Right atrium auricular region (tissue), 2 donors: Measurements from ENCODE around the gene VPS16. TPM values are rescaled to one million over a fixed set of nuclear protein-coding genes. Genes with fewer than 3 reads are reported as not detected.

Experiments used
- DNase-seq: peaks from one replicate; pipeline ENCODE4 v3.0.0-alpha.2; 2019; ENCODE audit warnings: low spot score
- H3K27ac ChIP-seq, 2 donors: fragments of 200-600 bp; sonication (generic); 1 replicate in 1 of 2; 2 replicates in 1 of 2; pipeline ENCODE4 v1.5.1; 2016 to 2019
- H3K27me3 ChIP-seq, 2 donors: fragments of 200-600 bp; sonication (generic); one replicate each; pipeline versions ENCODE4 v1.5.1 to v1.6.0; 2017 to 2019
- H3K36me3 ChIP-seq: fragments of 200-600 bp; sonication (generic); one replicate; pipeline ENCODE4 v1.5.1; 2016
- H3K4me1 ChIP-seq, 2 donors: fragments of 200-600 bp; sonication (generic); one replicate each; pipeline versions ENCODE4 v1.5.1 to v1.6.0; 2017 to 2019
- H3K4me3 ChIP-seq, 2 donors: fragments of 200-600 bp; sonication (generic); 1 replicate in 1 of 2; 2 replicates in 1 of 2; pipeline ENCODE4 v1.5.1; 2017 to 2019; ENCODE audit warnings: mild to moderate bottlenecking in 1 of 2, moderate library complexity in 1 of 2
- H3K9me3 ChIP-seq, 2 donors: fragments of 200-600 bp; sonication (generic); one replicate each; pipeline ENCODE4 v1.5.1; 2019
- CTCF ChIP-seq, 2 donors: fragments of 200-600 bp; sonication (generic); IDR thresholded peaks; one replicate each; pipeline ENCODE4 v1.5.1; 2019; ENCODE audit warnings: antibody characterized with exemption in 2 of 2
- total RNA-seq, 2 donors: library from RNA; depleted of rRNA; stranded (reverse); fragments of >200 nt; gene quantifications; one replicate each; pipeline ENCODE4 v1.1.0, GENCODE V29; 2016

The VPS16 gene
- total RNA-seq, 2 donors from 2014 or later: 12.8 to 16.4 TPM

- no peak overlapping the region for H3K27ac ChIP-seq
- no peaks in the 10 kb centered on the region for H3K9me3 ChIP-seq
- no peaks in the 10 kb centered on the region for H3K27me3 ChIP-seq
- H3K4me1 ChIP-seq: peaks cover 0 to 16% of the 10 kb centered on the region in 2 donors
- no peaks in the 10 kb centered on the region for H3K36me3 ChIP-seq
- H3K4me3 ChIP-seq: no peak overlapping the region
- no peak for DNase-seq
- TF ChIP-seq CTCF (IDR thresholded peaks at IDR 0.05): no peak
Measured at GRCh38 chr20:2887715-2888114, 47.2 kb downstream of the VPS16 start.

- H3K4me3 ChIP-seq: no peak overlapping the region
- no peaks in the 10 kb centered on the region for H3K27me3 ChIP-seq
- peaks cover 0 to 19% of the 10 kb centered on the region in 2 donors for H3K4me1 ChIP-seq
- TF ChIP-seq CTCF (IDR thresholded peaks at IDR 0.05): no peak
- H3K36me3 ChIP-seq: no peaks in the 10 kb centered on the region
- no peak overlapping the region for H3K27ac ChIP-seq
- DNase-seq: no peak
- H3K9me3 ChIP-seq: no peaks in the 10 kb centered on the region
Measured at GRCh38 chr20:2888224-2888955, 47.8 kb downstream of the VPS16 start.

GRCh38 chr20:2889209-2889608, 48.7 kb downstream of the VPS16 start:
- no peak for TF ChIP-seq CTCF (IDR thresholded peaks at IDR 0.05)

GRCh38 chr20:2889797-2890196, 49.3 kb downstream of the VPS16 start:
- peaks cover 0 to 22% of the 10 kb centered on the region in 2 donors for H3K4me1 ChIP-seq
- H3K27ac ChIP-seq: no peak overlapping the region
- H3K9me3 ChIP-seq: no peaks in the 10 kb centered on the region
- H3K27me3 ChIP-seq: no peaks in the 10 kb centered on the region
- no peak for DNase-seq
- no peaks in the 10 kb centered on the region for H3K36me3 ChIP-seq
- no peak overlapping the region for H3K4me3 ChIP-seq
- TF ChIP-seq CTCF (IDR thresholded peaks at IDR 0.05): no peak

More at GRCh38 chr20:2889209-2889608, 48.7 kb downstream of the VPS16 start:
- no peaks in the 10 kb centered on the region for H3K36me3 ChIP-seq
- H3K4me3 ChIP-seq: no peak overlapping the region
- peaks cover 0 to 22% of the 10 kb centered on the region in 2 donors for H3K4me1 ChIP-seq
- DNase-seq: no peak
- no peaks in the 10 kb centered on the region for H3K27me3 ChIP-seq
- H3K9me3 ChIP-seq: no peaks in the 10 kb centered on the region
- no peak overlapping the region for H3K27ac ChIP-seq

GRCh38 chr20:2890742-2891141, 50.2 kb downstream of the VPS16 start:
- DNase-seq: no peak
- no peak overlapping the region for H3K4me3 ChIP-seq
- H3K27me3 ChIP-seq: no peaks in the 10 kb centered on the region
- no peaks in the 10 kb centered on the region for H3K9me3 ChIP-seq
- no peaks in the 10 kb centered on the region for H3K36me3 ChIP-seq
- peaks cover 0 to 22% of the 10 kb centered on the region in 2 donors for H3K4me1 ChIP-seq
- H3K27ac ChIP-seq: no peak overlapping the region
- no peak for TF ChIP-seq CTCF (IDR thresholded peaks at IDR 0.05)

GRCh38 chr20:2891343-2891742, 50.8 kb downstream of the VPS16 start:
- H3K4me3 ChIP-seq: no peak overlapping the region
- no peaks in the 10 kb centered on the region for H3K36me3 ChIP-seq
- DNase-seq: no peak
- no peaks in the 10 kb centered on the region for H3K27me3 ChIP-seq
- no peaks in the 10 kb centered on the region for H3K9me3 ChIP-seq
- H3K4me1 ChIP-seq: peaks cover 0 to 22% of the 10 kb centered on the region in 2 donors
- no peak for TF ChIP-seq CTCF (IDR thresholded peaks at IDR 0.05)
- H3K27ac ChIP-seq: no peak overlapping the region
